Left ventricle myocardium inferior (tissue), 1 donor: ENCODE results near the gene KHNYN. TPM values are rescaled to one million over a fixed set of nuclear protein-coding genes. Genes with fewer than 3 reads are reported as not detected.

Experiments used
- DNase-seq: peaks from one replicate; pipeline ENCODE4 v3.0.0-alpha.2; 2020
- H3K27ac ChIP-seq: fragments of 200-600 bp; replicated peaks from 2 replicates; pipeline ENCODE4 v1.8.0; 2021
- H3K27me3 ChIP-seq: fragments of 200-600 bp; 2 replicates; pipeline ENCODE4 v1.8.0; 2021; ENCODE audit warnings: low read depth
- H3K36me3 ChIP-seq: fragments of 200-600 bp; 2 replicates; pipeline ENCODE4 v1.8.0; 2021
- H3K4me1 ChIP-seq: fragments of 200-600 bp; 2 replicates; pipeline ENCODE4 v1.8.0; 2021
- H3K4me3 ChIP-seq: fragments of 200-600 bp; 2 replicates; pipeline ENCODE4 v1.8.0; 2021; ENCODE audit warnings: mild to moderate bottlenecking, moderate library complexity
- H3K9me3 ChIP-seq: fragments of 200-600 bp; replicated peaks from 2 replicates; pipeline ENCODE4 v1.8.0; 2021
- CTCF ChIP-seq: fragments of 200-600 bp; IDR thresholded peaks from 2 replicates; pipeline ENCODE4 v1.8.0; 2021; ENCODE audit warnings: antibody characterized with exemption, mild to moderate bottlenecking, borderline replicate concordance
- intact Hi-C: fragments of 100-400 bp; cut with micrococcal nuclease; formaldehyde crosslinking; loops from one replicate; pipeline ENCODE4 v1.11.0; 2022
- total RNA-seq: library from RNA; stranded (reverse); fragmentation: NEBNext Ultra II Directional; extraction: Animal tissue kit (Norgen Biotek cat#: 25700); gene quantifications from one replicate; pipeline ENCODE4 v1.2.1, GENCODE V29; 2021
- donor health status: DM: no; HTN: yes; CAD: no; lungs with severe emphysema.

KHNYN gene
- total RNA-seq, 1 donor from 2014 or later, result 20.5 TPM

- no peak for DNase-seq
- no peak for TF ChIP-seq CTCF
- Histone ChIP-seq H3K36me3 (peaks cover 8% of the 10 kb centered on the region), H3K9me3 (no peaks in the 10 kb centered on the region), H3K4me3 (peak overlapping the region; percentile 17), H3K27ac (peak overlapping the region; percentile 87), H3K4me1 (peaks cover 69% of the 10 kb centered on the region), H3K27me3 (no peaks in the 10 kb centered on the region)
- intact Hi-C loops, result no loop called here
Measured at GRCh38 chr14:24403294-24403998, 26.3 kb upstream of the KHNYN start.

GRCh38 chr14:24404814-24405213, 24.9 kb upstream of the KHNYN start:
- Histone ChIP-seq H3K4me1 (peaks cover 55% of the 10 kb centered on the region), H3K9me3 (no peaks in the 10 kb centered on the region), H3K4me3 (no peak overlapping the region), H3K36me3 (peaks cover 19% of the 10 kb centered on the region), H3K27me3 (no peaks in the 10 kb centered on the region), H3K27ac (peak overlapping the region; percentile 87)
- no peak for DNase-seq
- no peak for TF ChIP-seq CTCF
- intact Hi-C loops, result no loop called here

GRCh38 chr14:24406416-24406815, 23.3 kb upstream of the KHNYN start:
- no peak for DNase-seq
- intact Hi-C loops, result no loop called here
- H3K4me1 ChIP-seq, result peaks cover 39% of the 10 kb centered on the region
- no peak for TF ChIP-seq CTCF
- no peak overlapping the region for H3K4me3 ChIP-seq
- H3K27me3 ChIP-seq, result no peaks in the 10 kb centered on the region
- no peak overlapping the region for H3K27ac ChIP-seq
- H3K9me3 ChIP-seq, result no peaks in the 10 kb centered on the region
- peaks cover 27% of the 10 kb centered on the region for H3K36me3 ChIP-seq

- H3K27me3 ChIP-seq, result no peaks in the 10 kb centered on the region
- H3K9me3 ChIP-seq, result no peaks in the 10 kb centered on the region
- H3K4me3 ChIP-seq, result no peak overlapping the region
- TF ChIP-seq CTCF, result no peak
- DNase-seq, result no peak
- intact Hi-C loops, result no loop called here
- no peak overlapping the region for H3K27ac ChIP-seq
- H3K36me3 ChIP-seq, result peaks cover 32% of the 10 kb centered on the region
- H3K4me1 ChIP-seq, result peaks cover 29% of the 10 kb centered on the region
Measured at GRCh38 chr14:24407608-24408325, 22.0 kb upstream of the KHNYN start.

- Histone ChIP-seq H3K36me3 (peaks cover 38% of the 10 kb centered on the region), H3K27ac (no peak overlapping the region), H3K4me3 (no peak overlapping the region), H3K9me3 (no peaks in the 10 kb centered on the region), H3K27me3 (no peaks in the 10 kb centered on the region), H3K4me1 (peaks cover 19% of the 10 kb centered on the region)
- DNase-seq, result no peak
- no peak for TF ChIP-seq CTCF
- intact Hi-C loops, result no loop called here
Measured at GRCh38 chr14:24408764-24409163, 21.0 kb upstream of the KHNYN start.
